ENCODE data around the gene CCDC197.

- TF ChIP-seq EZH2 (IDR thresholded peaks at IDR 0.05; ENCODE audit: borderline replicate concordance, insufficient read depth, low read depth, low read length, poor library complexity, severe bottlenecking) (no peak), CTCF (IDR thresholded peaks at IDR 0.05) (no peak)
Observed at GRCh38 chr14:94042433-94043091, 45.5 kb downstream of the CCDC197 start.

Measured in B cell (primary cell).